Gastrocnemius medialis (tissue), 4 donors: ENCODE measurements around the gene NLRP4.

Experiments used
- CTCF ChIP-seq, 5 experiments: fragments of 450-650 bp in 3 of 5; fragments of 200-600 bp in 2 of 5; sonication (generic) in 2 of 5; IDR thresholded peaks in 4 of 5; conservative IDR thresholded peaks in 1 of 5; 1 replicate in 4 of 5; 2 replicates in 1 of 5; pipeline ENCODE4 v1.5.1; 2016 to 2019; ENCODE audit warnings: antibody characterized with exemption in 5 of 5, mild to moderate bottlenecking in 3 of 5, moderate library complexity in 3 of 5
- POLR2A ChIP-seq, 2 donors: fragments of 450-650 bp; IDR thresholded peaks; one replicate each; pipeline ENCODE4 v1.6.1; 2017; ENCODE audit warnings: antibody characterized with exemption in 2 of 2, mild to moderate bottlenecking in 2 of 2, moderate library complexity in 2 of 2

DNA sequence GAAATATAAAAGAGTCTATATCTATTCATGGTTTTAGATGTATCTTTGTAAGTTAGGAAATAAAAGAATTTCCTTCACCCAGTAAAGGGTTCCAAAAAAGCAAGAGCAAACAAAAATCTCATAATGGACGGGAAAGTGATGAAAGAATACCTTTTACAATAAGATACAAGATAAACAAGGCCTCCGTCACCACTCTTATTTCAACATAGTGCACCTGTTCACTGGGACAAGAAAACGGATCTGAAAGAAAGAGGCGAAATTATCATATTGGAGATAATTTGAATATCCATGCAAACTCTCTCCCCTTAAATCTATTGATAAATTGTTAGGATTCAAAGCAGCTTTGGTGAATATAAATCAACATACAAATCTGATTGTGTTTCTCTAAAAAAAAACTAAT is 3.7 kb upstream of the NLRP4 start:
- TF ChIP-seq CTCF (IDR thresholded peaks at IDR 0.05 in 4 of 5, conservative IDR thresholded peaks at IDR 0.05 in 1 of 5), result no peak
- no peak for TF ChIP-seq POLR2A (IDR thresholded peaks at IDR 0.05)
